ENCODE results near the gene C16orf54. TPM values are rescaled to one million over a fixed set of nuclear protein-coding genes. Genes with fewer than 3 reads are reported as not detected.
"Not testable (repeated sequence)": the region's sequence is repeated elsewhere in the genome, so short reads cannot be mapped to it uniquely, and the experiment has no call there.

The C16orf54 gene
- total RNA-seq, 1 experiment from 2014 or later = 0.86 TPM

DNA sequence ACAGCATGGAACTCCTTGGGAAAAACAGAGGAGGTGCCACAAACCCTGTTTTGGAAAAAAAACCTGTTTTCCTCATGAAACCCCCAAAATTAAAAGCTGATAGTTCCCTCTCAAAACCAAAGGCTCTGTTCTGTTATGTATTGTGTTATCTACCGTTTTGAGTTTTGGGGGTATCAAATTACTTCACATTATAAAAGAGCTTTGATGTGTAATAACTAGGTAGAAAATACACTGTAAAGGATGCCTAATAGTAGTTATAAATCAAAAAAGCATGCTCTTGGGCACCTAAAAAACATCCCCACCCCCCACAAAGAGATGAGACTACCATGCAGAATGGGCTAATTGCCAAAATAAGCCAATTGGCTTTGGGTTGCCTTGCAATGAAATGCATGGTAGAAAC is 30.8 kb downstream of the C16orf54 start:
- Histone ChIP-seq H3K79me2 (ENCODE audit: low read length) (no peaks in the 10 kb centered on the region), H3K9ac (ENCODE audit: low read length) (no peak overlapping the region), H3K27ac (ENCODE audit: low read length) (no peak overlapping the region), H3K9me2 (replicated peaks; ENCODE audit: insufficient read depth, low read length) (no peaks in the 10 kb centered on the region), H3K27me3 (ENCODE audit: low read length) (no peaks in the 10 kb centered on the region), H4K20me1 (ENCODE audit: insufficient read depth, low read depth, low read length) (no peaks in the 10 kb centered on the region), H2AFZ (ENCODE audit: low read length) (no peak overlapping the region; the same call in 1 of the 2 replicates), H3K9me3 (ENCODE audit: low read length) (no peaks in the 10 kb centered on the region), H3K4me1 (ENCODE audit: low read length) (peaks cover 12% of the 10 kb centered on the region), H3K4me2 (ENCODE audit: low read depth, low read length, poor library complexity, severe bottlenecking) (no peak overlapping the region), H3K36me3 (ENCODE audit: insufficient read depth, low read length) (no peaks in the 10 kb centered on the region), H3K4me3 (ENCODE audit: low read length) (no peak overlapping the region)
- no peak for DNase-seq

DNA sequence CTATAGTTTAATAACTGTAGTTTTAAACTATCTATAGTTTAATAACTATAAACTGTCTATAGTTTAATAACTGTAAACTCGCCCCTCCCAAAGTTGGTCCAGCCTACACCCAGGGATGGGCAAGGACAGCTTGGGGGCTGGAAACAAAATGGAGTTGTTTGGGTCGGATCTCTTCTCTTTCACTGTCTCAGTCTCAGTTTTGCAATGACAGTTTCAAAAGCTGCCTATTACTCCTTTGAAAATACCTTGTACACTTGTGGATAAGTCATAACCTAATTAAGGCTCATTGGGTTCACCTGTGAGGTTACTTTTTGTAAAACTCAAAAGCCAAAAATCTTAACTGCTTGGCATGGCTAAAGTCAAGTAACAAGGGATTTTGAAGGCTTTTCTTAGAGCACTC is 31.4 kb downstream of the C16orf54 start:
- Histone ChIP-seq H3K36me3 (ENCODE audit: insufficient read depth, low read length) (no peaks in the 10 kb centered on the region), H3K27me3 (ENCODE audit: low read length) (no peaks in the 10 kb centered on the region), H3K4me1 (ENCODE audit: low read length) (peaks cover 18% of the 10 kb centered on the region), H4K20me1 (ENCODE audit: insufficient read depth, low read depth, low read length) (no peaks in the 10 kb centered on the region), H2AFZ (ENCODE audit: low read length) (no peak overlapping the region), H3K27ac (ENCODE audit: low read length) (no peak overlapping the region), H3K9me3 (ENCODE audit: low read length) (no peaks in the 10 kb centered on the region), H3K9me2 (replicated peaks; ENCODE audit: insufficient read depth, low read length) (no peaks in the 10 kb centered on the region), H3K4me2 (ENCODE audit: low read depth, low read length, poor library complexity, severe bottlenecking) (no peak overlapping the region), H3K4me3 (ENCODE audit: low read length) (no peak overlapping the region), H3K9ac (ENCODE audit: low read length) (no peak overlapping the region), H3K79me2 (ENCODE audit: low read length) (no peaks in the 10 kb centered on the region)
- no peak for DNase-seq

DNA sequence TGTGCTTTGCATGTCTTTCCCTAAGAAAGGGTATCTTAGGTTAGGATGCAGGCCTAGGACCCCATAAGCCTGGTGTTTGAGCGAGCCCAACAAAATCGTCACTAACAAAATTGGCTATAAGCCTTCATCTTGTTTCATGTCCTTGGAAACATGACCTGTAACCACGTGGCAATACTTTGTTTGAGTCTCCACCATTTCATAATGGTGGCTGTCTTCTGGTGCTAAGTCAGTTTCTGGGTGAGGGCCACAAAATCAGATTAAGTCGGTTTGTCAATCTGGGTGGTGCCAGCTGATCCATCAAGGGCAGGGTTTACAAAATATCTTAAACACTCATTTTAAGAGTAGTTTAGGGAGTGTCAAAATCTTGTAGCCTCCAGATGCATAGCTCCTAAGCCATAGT is 33.0 kb downstream of the C16orf54 start:
- no peak overlapping the region for H3K4me2 ChIP-seq (ENCODE audit: low read depth, low read length, poor library complexity, severe bottlenecking)
- no peaks in the 10 kb centered on the region for H4K20me1 ChIP-seq (ENCODE audit: insufficient read depth, low read depth, low read length)
- DNase-seq = no peak
- H3K27me3 ChIP-seq (ENCODE audit: low read length) = no peaks in the 10 kb centered on the region
- H3K4me1 ChIP-seq (ENCODE audit: low read length) = peaks cover 29% of the 10 kb centered on the region
- H3K79me2 ChIP-seq (ENCODE audit: low read length) = no peaks in the 10 kb centered on the region
- H3K27ac ChIP-seq (ENCODE audit: low read length) = no peak overlapping the region
- H3K9me2 ChIP-seq (replicated peaks; ENCODE audit: insufficient read depth, low read length) = no peaks in the 10 kb centered on the region
- no peaks in the 10 kb centered on the region for H3K9me3 ChIP-seq (ENCODE audit: low read length)
- H3K4me3 ChIP-seq (ENCODE audit: low read length) = no peak overlapping the region
- no peak overlapping the region for H3K9ac ChIP-seq (ENCODE audit: low read length)
- no peaks in the 10 kb centered on the region for H3K36me3 ChIP-seq (ENCODE audit: insufficient read depth, low read length)
- no peak overlapping the region for H2AFZ ChIP-seq (ENCODE audit: low read length)

DNA sequence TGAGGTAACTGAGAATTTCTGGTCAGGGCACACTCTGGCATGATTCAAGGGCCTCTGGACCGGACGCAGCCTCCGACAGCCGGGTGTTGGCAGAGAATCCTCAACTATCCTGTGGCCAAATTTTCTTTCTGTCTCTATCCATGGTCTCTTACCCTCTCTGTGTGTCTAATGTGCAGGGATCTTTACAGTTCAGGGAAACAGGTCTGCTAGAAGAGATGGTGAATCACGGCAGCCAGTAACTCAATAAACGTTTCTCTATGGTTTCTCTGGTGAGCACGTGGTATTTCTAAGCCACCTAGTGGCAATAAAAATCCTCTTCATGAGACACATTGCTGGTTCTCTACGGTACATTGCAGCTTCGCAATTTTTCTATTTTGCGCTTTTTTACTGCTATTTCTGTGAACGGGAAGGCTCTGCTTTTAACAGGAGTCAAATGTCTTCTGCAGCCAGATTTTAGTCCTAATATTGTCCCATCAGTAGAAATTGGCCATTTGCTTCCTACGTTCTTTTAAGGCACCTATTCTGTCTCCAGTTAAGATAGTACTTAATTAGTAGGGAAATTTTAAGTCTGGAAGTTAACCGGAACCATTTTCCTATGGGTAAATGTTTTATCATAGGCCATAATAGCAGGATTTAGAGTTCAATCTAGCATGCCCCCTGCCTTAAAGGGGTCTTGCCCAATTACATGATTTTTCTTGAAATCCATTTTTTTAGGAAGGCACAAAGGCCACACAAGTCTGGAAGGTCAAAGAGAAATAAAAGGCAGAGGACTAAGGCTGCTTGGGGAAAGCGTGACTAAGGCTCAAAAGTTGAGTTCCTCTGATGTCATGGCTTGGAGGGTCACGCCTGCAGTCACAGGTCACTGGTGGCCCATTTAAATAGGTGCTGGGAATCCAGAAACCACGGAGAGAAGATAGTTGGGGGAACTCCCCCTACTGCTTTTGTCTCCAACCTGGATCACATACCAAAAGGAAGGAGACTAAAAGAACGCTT is 35.3 kb downstream of the C16orf54 start:
- H3K79me2 ChIP-seq (ENCODE audit: low read length) = no peaks in the 10 kb centered on the region
- H3K4me1 ChIP-seq (ENCODE audit: low read length) = peaks cover 29% of the 10 kb centered on the region
- H3K4me2 ChIP-seq (ENCODE audit: low read depth, low read length, poor library complexity, severe bottlenecking) = peak overlapping the region; percentile 35
- 0 out of 2 replicates have a peak overlapping the region, but pooled peaks have one; percentile 31 for H3K9ac ChIP-seq (ENCODE audit: low read length)
- H4K20me1 ChIP-seq (ENCODE audit: insufficient read depth, low read depth, low read length) = no peaks in the 10 kb centered on the region
- H3K9me3 ChIP-seq (ENCODE audit: low read length) = no peaks in the 10 kb centered on the region
- H3K4me3 ChIP-seq (ENCODE audit: low read length) = no peak overlapping the region
- H3K9me2 ChIP-seq (replicated peaks; ENCODE audit: insufficient read depth, low read length) = no peaks in the 10 kb centered on the region
- no peak overlapping the region for H3K27ac ChIP-seq (ENCODE audit: low read length)
- DNase-seq = peak; percentile 91
- peak overlapping the region; percentile 55; the same call in 1 of the 2 replicates for H2AFZ ChIP-seq (ENCODE audit: low read length)
- H3K36me3 ChIP-seq (ENCODE audit: insufficient read depth, low read length) = no peaks in the 10 kb centered on the region
- H3K27me3 ChIP-seq (ENCODE audit: low read length) = no peaks in the 10 kb centered on the region

DNA sequence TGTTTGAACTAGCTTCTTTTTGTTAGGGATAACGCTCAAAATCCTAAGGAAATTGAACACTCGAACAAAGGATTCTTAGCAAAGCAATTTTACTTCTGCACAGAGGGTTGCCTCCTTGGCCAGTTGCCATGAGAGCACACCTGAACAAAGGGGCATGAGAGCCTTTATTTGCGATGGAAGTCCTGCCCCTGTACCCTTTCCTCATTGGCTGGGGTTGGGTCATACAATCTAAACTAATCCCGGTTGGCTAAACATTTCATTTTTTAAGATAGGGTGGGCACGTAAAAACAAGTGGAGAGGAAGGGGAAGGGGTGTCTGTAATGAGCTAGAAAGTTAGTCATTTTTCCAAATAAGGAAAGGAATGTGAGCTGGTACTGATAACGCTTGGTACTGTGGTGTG is 36.1 kb downstream of the C16orf54 start:
- not testable (repeated sequence) for H3K9me3 ChIP-seq (ENCODE audit: low read length); H3K9me2 ChIP-seq (replicated peaks; ENCODE audit: insufficient read depth, low read length); H2AFZ ChIP-seq (ENCODE audit: low read length); H3K4me3 ChIP-seq (ENCODE audit: low read length); H4K20me1 ChIP-seq (ENCODE audit: insufficient read depth, low read depth, low read length); H3K9ac ChIP-seq (ENCODE audit: low read length); H3K36me3 ChIP-seq (ENCODE audit: insufficient read depth, low read length); H3K79me2 ChIP-seq (ENCODE audit: low read length); H3K27ac ChIP-seq (ENCODE audit: low read length); DNase-seq; H3K27me3 ChIP-seq (ENCODE audit: low read length); H3K4me2 ChIP-seq (ENCODE audit: low read depth, low read length, poor library complexity, severe bottlenecking)
- peaks cover 26% of the 10 kb centered on the region for H3K4me1 ChIP-seq (ENCODE audit: low read length)

DNA sequence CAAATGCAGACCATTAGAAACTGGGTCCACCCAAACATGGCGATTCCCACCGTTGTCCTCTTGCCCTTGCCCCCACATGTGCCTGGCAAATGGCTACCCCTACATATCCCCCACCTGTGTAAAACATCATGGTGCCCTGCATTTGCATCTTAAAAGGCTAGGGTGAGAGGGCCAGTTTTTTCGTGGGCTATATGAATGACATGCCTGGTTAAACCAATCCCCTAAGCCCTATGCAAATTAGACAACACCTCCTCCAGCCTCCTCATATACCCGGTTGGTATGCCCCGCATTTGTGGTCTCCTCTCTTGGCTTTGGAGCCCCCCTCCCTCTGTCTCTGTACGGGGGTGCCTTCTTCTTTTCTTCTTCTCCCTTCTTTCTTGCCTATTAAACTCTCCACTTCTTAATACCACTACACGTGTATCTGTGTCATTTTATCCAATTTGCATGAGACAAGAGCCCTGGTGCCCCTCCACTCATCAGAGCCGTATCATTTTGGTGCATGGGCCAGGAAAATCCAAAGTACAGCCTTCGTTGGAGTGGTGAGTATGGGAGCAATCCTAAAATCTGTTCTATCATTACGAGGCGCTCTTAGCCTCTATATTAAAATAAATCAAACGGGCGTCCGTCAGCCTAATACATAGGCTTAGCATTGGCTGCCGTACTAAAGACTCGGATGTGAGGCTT is 36.7 kb downstream of the C16orf54 start:
- H3K27ac ChIP-seq (ENCODE audit: low read length) = no peak overlapping the region
- H2AFZ ChIP-seq (ENCODE audit: low read length) = 0 out of 2 replicates have a peak overlapping the region, but pooled peaks have one; percentile 1
- H3K4me2 ChIP-seq (ENCODE audit: low read depth, low read length, poor library complexity, severe bottlenecking) = peak overlapping the region; percentile 44
- H3K36me3 ChIP-seq (ENCODE audit: insufficient read depth, low read length) = no peaks in the 10 kb centered on the region
- no peaks in the 10 kb centered on the region for H3K27me3 ChIP-seq (ENCODE audit: low read length)
- no peaks in the 10 kb centered on the region for H3K79me2 ChIP-seq (ENCODE audit: low read length)
- no peaks in the 10 kb centered on the region for H4K20me1 ChIP-seq (ENCODE audit: insufficient read depth, low read depth, low read length)
- peak; percentile 66 for DNase-seq
- H3K4me3 ChIP-seq (ENCODE audit: low read length) = peak overlapping the region; percentile 2; the same call in 1 of the 2 replicates
- no peaks in the 10 kb centered on the region for H3K9me3 ChIP-seq (ENCODE audit: low read length)
- no peaks in the 10 kb centered on the region for H3K9me2 ChIP-seq (replicated peaks; ENCODE audit: insufficient read depth, low read length)
- no peak overlapping the region for H3K9ac ChIP-seq (ENCODE audit: low read length)
- H3K4me1 ChIP-seq (ENCODE audit: low read length) = peaks cover 26% of the 10 kb centered on the region

DNA sequence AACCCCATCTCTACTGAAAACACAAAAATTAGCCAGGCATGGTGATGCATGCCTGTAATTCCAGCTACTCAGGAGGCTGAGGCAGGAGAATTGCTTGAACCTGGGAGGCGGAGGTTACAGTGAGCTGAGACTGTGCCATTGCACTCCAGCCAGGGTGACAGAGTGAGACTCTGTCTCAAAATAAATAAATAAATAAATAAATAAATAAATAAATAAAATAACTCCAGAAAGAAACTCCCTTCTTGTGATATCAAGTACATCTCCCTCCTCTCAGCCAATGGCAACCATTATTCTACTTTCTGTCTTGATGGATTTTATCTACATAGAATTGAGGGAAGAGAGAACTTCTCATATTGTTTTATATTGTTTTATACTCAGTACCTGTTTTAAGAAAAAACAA is 38.6 kb downstream of the C16orf54 start:
- not testable (repeated sequence) for H3K9ac ChIP-seq (ENCODE audit: low read length); H3K27ac ChIP-seq (ENCODE audit: low read length)

DNA sequence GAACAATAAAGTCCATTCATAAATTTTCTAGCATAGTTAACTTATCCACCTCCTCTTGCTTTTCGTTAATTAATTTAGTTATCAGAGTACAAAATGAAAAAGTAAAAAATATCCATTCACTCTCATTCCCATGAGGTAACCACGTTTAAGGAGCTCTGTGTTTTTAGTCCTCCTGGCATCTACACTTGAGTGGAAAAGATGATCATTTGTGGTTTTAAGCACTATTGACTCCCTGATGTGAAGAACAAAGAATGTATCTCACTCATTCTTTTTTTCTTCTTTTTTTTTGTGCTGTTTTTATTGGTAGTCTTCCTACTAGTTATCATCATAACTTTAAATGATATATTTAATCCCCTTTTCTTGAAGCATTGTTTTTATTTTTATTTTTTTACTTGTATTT is 40.8 kb downstream of the C16orf54 start:
- Histone ChIP-seq H2AFZ (ENCODE audit: low read length) (no peak overlapping the region), H3K4me3 (ENCODE audit: low read length) (no peak overlapping the region), H3K79me2 (ENCODE audit: low read length) (no peaks in the 10 kb centered on the region), H3K4me2 (ENCODE audit: low read depth, low read length, poor library complexity, severe bottlenecking) (no peak overlapping the region), H4K20me1 (ENCODE audit: insufficient read depth, low read depth, low read length) (no peaks in the 10 kb centered on the region), H3K9me2 (replicated peaks; ENCODE audit: insufficient read depth, low read length) (no peaks in the 10 kb centered on the region), H3K27ac (ENCODE audit: low read length) (no peak overlapping the region), H3K4me1 (ENCODE audit: low read length) (peaks cover 27% of the 10 kb centered on the region), H3K27me3 (ENCODE audit: low read length) (no peaks in the 10 kb centered on the region), H3K9ac (ENCODE audit: low read length) (no peak overlapping the region), H3K36me3 (ENCODE audit: insufficient read depth, low read length) (no peaks in the 10 kb centered on the region), H3K9me3 (ENCODE audit: low read length) (no peaks in the 10 kb centered on the region)
- no peak for DNase-seq

More for the DNA sequence above, 38.6 kb downstream of the C16orf54 start:
- H3K4me1 ChIP-seq (ENCODE audit: low read length) = peaks cover 27% of the 10 kb centered on the region
- H3K27me3 ChIP-seq (ENCODE audit: low read length); H2AFZ ChIP-seq (ENCODE audit: low read length); H3K4me2 ChIP-seq (ENCODE audit: low read depth, low read length, poor library complexity, severe bottlenecking); DNase-seq; H3K9me3 ChIP-seq (ENCODE audit: low read length); H4K20me1 ChIP-seq (ENCODE audit: insufficient read depth, low read depth, low read length); H3K9me2 ChIP-seq (replicated peaks; ENCODE audit: insufficient read depth, low read length); H3K4me3 ChIP-seq (ENCODE audit: low read length); H3K36me3 ChIP-seq (ENCODE audit: insufficient read depth, low read length); H3K79me2 ChIP-seq (ENCODE audit: low read length): not testable (repeated sequence)

Measured in Karpas-422 (cell line).